VCaP (cell line): ENCODE measurements around the gene HTR3D.
"Not testable (repeated sequence)": the region's sequence is repeated elsewhere in the genome, so short reads cannot be mapped to it uniquely, and the experiment has no call there.

Source experiments
- H3K27ac ChIP-seq: fragments of 450-650 bp; 2 replicates; pipeline ENCODE4 v1.5.1; 2017
- TF ChIP-seq, protein P1 (sequence below): fragments of 450-650 bp; conservative IDR thresholded peaks from 2 replicates; pipeline ENCODE4 v1.5.1; 2017; ENCODE audit warnings: mild to moderate bottlenecking, moderate library complexity

Gene HTR3D

GRCh38 chr3:184017672-184018423, 13.7 kb upstream of the HTR3D start, which contains the start of gene ABCC5:
ABCC5 (minus strand) TSS chr3:184017884; CDS start chr3:184014392, 3,492 bp downstream.
- peak within 1 kb of the TSS; percentile 83 for H3K27ac ChIP-seq
- TF ChIP-seq, protein P1, sequence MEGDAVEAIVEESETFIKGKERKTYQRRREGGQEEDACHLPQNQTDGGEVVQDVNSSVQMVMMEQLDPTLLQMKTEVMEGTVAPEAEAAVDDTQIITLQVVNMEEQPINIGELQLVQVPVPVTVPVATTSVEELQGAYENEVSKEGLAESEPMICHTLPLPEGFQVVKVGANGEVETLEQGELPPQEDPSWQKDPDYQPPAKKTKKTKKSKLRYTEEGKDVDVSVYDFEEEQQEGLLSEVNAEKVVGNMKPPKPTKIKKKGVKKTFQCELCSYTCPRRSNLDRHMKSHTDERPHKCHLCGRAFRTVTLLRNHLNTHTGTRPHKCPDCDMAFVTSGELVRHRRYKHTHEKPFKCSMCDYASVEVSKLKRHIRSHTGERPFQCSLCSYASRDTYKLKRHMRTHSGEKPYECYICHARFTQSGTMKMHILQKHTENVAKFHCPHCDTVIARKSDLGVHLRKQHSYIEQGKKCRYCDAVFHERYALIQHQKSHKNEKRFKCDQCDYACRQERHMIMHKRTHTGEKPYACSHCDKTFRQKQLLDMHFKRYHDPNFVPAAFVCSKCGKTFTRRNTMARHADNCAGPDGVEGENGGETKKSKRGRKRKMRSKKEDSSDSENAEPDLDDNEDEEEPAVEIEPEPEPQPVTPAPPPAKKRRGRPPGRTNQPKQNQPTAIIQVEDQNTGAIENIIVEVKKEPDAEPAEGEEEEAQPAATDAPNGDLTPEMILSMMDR: peak; percentile 77

DNA sequence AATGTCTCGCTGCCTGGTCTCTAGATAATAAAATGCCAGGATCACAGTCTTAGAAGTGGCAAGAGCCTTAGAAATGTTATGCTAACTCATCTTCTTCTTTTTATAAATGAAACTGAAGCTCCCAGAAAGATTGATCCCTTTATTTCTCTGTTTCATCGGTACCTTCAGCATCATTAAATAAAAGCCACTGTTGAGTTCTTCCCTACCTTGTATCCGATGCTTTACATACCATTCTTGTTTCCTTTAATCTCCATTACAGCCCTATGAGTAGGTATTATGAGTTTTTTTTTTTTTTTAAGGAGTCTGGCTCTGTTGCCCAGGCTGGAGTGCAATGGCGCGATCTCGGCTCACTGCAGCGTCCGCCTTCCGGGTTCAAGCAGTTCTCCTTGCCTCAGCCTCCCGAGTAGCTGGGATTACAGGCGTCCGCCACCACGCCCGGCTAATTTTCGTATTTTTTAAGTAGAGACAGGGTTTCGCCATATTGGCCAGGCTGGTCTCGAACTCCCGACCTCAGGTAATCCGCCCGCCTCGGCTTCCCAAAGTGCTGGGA, 13.0 kb upstream of the HTR3D start:
- H3K27ac ChIP-seq: peak overlapping the region; percentile 83
- TF ChIP-seq, protein P1: no peak

- TF ChIP-seq, protein P1: no peak
- H3K27ac ChIP-seq: no peak overlapping the region
Observed at GRCh38 chr3:184022323-184022722, 9.2 kb upstream of the HTR3D start.

DNA sequence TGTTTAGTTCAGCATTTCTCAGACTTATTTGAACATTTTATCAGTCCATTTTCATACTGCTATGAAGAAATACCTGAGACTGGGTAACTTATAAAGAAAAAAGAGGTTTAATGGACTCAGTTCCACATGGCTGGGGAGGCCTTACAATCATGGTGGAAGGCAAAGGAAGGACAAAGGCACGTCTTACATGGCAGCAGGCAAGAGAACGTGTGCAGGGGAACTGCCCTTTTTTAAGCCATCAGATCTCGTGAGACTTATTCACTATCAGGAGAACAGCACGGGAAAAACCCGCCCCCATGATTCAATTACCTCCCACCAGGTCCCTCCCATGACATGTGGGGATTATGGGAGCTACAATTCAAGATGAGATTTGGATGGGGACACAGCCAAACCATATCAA, 6.3 kb upstream of the HTR3D start:
- H3K27ac ChIP-seq: not testable (repeated sequence)

- H3K27ac ChIP-seq: not testable (repeated sequence)
Observed at GRCh38 chr3:184028275-184028890, 3.2 kb upstream of the HTR3D start.

DNA sequence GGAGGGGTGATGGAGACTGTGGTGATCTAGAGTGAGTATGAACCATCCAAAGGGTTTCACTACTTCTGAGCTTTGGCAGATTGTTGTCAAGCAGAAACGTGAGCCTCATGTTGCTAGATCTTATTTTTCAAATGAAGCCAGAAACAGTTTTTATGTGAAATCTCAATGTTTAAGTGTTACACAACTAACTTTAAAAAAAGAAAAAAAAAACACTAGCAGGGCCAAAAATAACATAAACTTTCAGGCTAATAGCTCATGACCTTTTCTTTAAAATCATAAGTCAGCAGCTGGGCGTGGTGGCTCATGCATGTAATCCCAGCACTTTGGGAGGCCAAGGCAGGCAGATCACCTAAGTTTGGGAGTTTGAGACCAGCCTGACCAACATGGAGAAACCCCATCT, 2.1 kb upstream of the HTR3D start:
- TF ChIP-seq, protein P1: no peak
- no peak overlapping the region for H3K27ac ChIP-seq

- H3K27ac ChIP-seq: no peak overlapping the region
- TF ChIP-seq, protein P1: no peak
Observed at GRCh38 chr3:184030536-184030935, 1.0 kb upstream of the HTR3D start.

DNA sequence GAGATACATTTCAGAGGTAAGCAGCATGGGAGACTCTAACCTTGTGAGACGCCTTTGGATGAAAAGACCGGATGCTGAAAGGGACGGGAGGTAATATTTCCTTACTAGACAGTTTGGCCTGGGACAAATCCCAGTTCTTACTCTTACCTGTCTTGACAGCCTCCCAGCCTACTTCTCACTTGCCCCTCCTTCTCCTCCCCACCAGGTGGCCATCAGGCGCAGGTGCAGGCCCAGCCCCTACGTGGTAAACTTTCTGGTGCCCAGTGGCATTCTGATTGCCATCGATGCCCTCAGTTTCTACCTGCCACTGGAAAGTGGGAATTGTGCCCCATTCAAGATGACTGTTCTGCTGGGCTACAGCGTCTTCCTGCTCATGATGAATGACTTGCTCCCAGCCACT, 6.3 kb downstream of the HTR3D start:
- TF ChIP-seq, protein P1: peak; percentile 28; the same call in 1 of the 2 replicates
- H3K27ac ChIP-seq: no peak overlapping the region

DNA sequence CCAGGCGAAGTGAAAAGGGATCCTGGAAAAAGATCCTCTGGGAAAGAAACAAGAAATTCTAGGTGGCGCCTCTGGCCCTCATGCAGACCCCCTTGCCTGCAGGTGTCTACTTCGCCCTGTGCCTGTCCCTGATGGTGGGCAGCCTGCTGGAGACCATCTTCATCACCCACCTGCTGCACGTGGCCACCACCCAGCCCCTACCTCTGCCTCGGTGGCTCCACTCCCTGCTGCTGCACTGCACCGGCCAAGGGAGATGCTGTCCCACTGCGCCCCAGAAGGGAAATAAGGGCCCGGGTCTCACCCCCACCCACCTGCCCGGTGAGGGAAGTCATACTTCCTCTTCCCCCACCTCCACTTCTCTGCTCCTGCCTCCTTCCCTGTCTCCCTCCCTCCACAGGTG, 6.8 kb downstream of the HTR3D start:
- not testable (repeated sequence) for H3K27ac ChIP-seq
